ENCODE results near the gene SPC25.
"Not testable (repeated sequence)": the region's sequence is repeated elsewhere in the genome, so short reads cannot be mapped to it uniquely, and the experiment has no call there.

The SPC25 gene

DNA sequence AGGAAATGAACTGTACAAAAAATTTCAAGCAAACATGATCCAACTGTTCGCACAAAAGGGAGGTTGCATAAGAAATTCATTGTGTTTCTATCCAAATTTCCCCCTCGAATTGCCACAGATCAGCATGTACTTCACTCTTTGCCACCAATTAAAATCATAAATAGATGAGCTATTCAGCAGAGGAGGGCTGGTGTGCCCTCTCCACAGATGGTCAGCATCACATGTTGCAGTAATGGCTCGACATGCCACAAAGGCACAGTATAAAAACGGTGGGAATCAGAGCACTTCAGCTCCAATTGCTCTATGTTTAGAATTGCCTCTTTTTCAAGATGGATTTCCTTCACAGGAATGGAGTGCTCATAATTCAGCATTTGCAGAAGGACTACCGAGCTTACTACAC lies 10.8 kb upstream of the SPC25 start, which contains the start of gene G6PC2:
Gene G6PC2, plus strand, starts transcription at position 289 of the 400 bp plus-strand sequence. Its CDS starts 41 bp downstream, at position 330.
- DNase-seq: no peak

DNA sequence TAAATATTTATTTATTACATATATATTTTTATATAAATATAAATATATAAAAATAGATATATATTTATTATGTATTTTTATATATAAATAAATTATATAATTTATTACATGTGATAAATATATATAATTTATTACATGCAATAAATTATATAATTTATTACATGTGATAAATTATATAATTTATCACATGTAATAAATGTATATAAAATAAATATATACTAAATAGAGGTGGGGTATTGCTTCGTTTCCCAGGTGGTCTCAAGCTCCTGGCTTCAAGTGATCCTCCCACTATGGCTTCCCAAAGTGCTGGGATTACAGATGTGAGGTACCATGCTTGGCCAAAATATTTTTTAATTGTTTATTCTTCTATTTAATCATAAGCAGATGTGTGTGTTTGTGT lies 7.2 kb upstream of the SPC25 start:
- no peak for DNase-seq

- DNase-seq: no peak
Observed at GRCh38 chr2:168896783-168897182, 6.6 kb upstream of the SPC25 start.

DNA sequence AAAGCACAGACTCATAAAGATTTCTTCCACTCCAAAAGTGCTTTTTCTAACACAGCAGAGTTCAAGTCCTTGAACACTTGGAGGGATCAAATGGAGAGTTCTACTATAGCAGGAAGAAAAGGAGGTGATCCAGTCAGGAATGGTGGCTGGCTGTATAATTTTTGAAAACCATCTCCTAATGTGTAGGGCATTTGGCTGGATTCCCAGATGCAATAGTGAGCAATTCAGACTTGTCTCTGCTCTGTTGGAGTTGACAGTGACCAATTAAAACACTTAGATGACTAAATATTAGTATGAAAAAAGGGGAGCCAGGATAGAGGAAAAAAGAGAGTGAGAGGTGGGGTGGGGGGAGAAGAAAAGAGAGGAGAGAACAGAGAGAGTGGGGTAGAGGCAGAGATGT lies 5.5 kb upstream of the SPC25 start:
- no peak for DNase-seq

- no peak for DNase-seq
Observed at GRCh38 chr2:168894720-168895119, 4.5 kb upstream of the SPC25 start.

DNA sequence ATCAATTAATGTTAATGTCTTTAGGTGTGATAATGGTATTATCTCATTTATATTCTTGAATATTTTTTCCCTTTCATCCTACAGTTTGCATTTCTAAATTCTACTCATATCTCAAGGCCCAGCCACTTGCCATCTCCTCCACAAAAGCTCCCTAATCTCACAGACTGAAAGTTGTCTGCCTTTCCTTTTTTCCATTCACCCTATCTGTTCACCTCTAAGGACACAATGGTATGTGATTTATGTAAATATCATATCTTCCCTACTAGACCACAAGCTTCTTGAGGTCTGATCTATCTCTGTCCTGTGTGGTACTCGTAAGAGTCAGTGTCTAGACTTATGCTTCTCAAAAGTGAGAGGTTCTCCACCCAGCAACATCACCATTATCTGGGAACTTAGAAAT lies 3.9 kb upstream of the SPC25 start:
- DNase-seq: no peak

- no peak for DNase-seq
Observed at GRCh38 chr2:168892327-168892726, 2.1 kb upstream of the SPC25 start.

DNA sequence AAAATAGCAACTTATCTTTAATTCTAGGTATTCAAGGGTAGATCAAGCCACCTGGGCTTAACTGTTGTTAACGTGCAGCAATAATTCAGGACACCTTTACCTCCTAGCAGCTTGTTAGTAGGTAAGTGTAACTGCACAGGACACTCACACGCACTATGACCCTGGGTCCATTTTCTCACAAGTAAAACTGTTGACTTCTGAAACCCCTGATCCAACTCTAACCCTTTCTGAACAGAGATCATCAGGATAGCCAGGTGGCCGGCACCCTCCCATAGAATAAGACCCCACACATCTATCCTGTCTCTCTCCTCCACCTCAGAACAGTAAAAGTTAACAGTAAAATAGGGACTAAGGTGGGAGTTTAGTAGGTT lies 610 bp downstream of the SPC25 start:
- no peak for DNase-seq

DNA sequence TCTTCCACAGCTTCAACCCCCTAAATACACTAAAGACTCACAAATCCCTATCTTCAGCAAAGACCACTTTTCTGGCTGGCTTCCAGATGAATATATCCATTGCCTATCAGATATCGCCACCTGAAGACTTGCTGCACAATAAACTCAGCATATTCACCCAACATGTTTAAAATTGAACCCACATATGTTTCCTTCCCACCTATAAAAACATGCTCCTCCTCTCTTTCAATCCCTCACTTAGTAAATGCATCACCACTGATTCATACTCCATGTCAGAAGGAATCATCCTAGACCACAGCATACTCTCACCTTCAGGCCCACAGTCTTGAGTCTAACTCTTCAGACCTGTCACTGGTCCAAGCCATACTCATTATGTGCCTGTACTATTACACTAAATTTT lies 5.3 kb downstream of the SPC25 start:
- DNase-seq: no peak

DNA sequence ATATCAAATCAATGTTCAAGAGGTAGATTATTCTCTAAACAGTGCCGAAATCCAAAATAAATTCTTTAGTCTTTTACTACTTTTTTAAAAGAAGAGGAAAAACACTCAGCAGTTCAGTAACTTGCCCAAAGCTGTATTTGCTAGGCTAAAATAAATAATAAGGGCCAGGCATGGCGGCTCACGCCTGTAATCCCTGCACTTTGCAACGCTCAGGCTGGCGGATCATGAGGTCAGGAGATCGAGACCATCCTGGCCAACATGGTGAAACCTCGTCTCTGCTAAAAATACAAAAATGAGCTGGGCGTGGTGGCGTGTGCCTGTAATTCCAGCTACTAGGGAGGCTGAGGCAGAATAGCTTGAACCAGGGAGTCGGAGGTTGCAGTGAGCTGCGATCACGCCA lies 8.1 kb downstream of the SPC25 start:
- not testable (repeated sequence) for DNase-seq

GRCh38 chr2:168874368-168875054 lies 15.7 kb downstream of the SPC25 start:
- DNase-seq: no peak

DNA sequence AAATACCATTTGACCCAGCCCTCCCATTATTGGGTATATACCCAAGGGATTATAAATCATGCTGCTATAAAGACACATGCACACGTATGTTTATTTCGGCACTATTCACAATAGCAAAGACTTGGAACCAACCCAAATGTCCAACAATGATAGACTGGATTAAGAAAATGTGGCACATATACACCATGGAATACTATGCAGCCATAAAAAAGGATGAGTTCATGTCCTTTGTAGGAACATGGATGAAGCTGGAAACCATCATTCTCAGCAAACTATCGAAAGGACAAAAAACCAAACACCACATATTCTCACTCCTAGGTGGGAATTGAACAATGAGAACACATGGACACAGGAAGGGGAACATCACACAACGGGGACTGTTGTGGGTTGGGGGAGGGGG lies 19.4 kb downstream of the SPC25 start:
- not testable (repeated sequence) for DNase-seq

- DNase-seq: not testable (repeated sequence)
Observed at GRCh38 chr2:168870369-168870768, 19.9 kb downstream of the SPC25 start.

DNA sequence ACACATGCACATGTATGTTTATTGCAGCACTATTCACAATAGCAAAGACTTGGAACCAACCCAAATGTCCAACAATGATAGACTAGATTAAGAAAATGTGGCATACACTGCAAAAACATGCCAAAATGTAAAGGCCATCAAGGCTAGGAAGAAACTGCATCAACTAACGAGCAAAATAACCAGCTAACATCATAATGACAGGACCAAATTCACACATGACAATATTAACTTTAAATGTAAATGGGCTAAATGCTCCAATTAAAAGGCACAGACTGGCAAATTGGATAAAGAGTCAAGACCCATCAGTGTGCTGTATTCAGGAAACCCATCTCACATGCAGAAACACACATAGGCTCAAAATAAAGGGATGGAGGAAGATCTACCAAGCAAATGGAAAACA lies 23.1 kb downstream of the SPC25 start:
- DNase-seq: not testable (repeated sequence)

DNA sequence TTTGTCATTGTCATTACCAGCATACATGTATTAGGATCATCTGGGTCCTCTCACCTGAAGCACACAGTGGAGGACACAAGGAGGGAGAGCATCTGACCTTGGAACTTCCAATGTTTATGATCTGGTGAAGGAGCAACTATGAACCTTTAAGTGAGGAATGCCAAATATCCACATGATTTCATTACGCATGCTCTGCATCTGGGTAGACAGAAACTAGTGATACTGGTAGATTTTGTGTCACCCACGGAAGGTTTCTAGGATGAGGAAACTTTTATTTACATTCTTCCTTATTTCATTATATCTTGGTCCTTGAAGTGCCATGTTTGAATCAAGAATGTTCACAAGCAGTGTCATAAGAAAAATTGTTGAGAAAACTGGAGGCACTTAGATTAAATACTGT lies 32.1 kb downstream of the SPC25 start:
- DNase-seq: no peak

DNA sequence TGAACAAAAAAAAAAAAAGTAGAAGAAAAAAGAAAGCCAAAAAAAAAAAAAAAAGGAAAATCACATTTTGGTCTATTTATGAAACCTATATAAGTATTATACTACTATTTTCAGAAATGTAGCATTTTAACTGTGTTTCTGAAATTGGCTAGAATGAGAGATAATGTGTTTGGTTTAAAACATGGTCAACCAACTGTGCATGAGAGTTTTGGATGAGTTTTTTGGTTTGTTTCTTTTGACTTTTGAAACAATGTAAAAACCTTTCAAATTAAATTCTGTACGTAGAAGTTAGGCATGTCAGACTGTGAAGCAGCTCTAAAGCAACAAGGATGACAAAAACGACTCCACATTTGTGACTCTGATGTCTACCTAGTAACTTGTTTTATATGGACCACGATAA lies 34.6 kb downstream of the SPC25 start:
- DNase-seq: no peak

DNA sequence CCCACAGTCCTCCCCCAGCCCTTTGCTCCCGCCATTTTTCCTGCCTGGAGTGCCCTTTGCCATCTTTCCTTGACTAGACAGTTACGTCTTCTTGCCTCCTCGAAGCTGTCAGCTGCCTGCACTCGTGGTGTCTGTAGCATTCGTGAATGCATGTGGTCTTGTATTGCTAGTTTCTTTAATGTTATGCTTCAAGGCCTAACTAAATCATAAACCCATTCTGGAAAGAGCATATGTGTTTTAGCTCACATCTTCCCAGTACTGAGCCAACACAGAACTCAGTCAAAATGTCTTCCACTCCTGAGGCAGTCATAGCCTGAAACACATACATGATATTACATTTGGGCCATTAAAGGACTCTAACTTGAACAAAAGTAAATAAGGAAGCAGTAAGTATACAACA lies 35.6 kb downstream of the SPC25 start:
- no peak for DNase-seq

GRCh38 chr2:168853471-168853870 lies 36.8 kb downstream of the SPC25 start:
- DNase-seq: no peak

GRCh38 chr2:168852481-168852880 lies 37.7 kb downstream of the SPC25 start:
- no peak for DNase-seq

GRCh38 chr2:168851674-168852320 lies 38.4 kb downstream of the SPC25 start:
- DNase-seq: no peak

DNA sequence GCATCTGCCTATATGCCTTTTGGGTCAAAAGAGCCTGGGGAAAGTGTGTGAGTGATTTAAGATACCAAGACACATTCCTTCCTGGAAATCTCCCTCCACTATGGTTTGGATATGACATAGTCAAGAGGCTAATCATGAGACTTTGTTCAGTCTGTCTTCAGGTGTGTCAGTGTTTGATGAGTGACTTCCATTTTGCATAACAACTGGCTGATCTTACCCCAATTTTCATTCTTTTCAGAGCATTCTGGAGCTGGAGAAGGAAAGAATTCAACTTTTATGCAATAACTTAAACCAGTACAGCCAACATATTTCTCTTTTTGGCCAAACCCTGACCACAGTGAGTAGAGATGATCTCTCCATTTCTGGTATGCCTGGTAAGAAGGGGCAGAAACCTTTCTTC lies 39.4 kb downstream of the SPC25 start:
- no peak for DNase-seq

DNA sequence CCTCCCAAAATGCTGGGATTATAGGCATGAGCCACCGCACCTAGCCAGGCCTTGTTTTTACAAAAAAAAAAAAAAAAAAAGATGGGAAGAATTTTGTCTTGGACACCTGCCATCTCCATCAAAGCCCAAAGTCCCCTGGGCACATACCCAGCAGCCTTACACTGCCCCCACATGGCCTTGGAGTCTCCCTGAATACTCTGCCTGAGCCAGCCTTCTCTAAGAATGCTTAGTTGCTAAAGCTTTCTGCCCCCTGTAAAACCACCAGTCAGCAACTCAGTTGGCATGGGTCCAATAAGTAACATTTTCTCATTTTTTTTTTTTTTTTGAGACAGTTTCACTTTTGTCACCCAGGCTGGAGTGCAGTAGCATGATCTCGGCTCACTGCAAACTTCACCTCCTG lies 40.6 kb downstream of the SPC25 start:
- no peak for DNase-seq

- DNase-seq: no peak
Observed at GRCh38 chr2:168848225-168848624, 42.0 kb downstream of the SPC25 start.

- no peak for DNase-seq
Observed at GRCh38 chr2:168843253-168843652, 47.0 kb downstream of the SPC25 start.

DNA sequence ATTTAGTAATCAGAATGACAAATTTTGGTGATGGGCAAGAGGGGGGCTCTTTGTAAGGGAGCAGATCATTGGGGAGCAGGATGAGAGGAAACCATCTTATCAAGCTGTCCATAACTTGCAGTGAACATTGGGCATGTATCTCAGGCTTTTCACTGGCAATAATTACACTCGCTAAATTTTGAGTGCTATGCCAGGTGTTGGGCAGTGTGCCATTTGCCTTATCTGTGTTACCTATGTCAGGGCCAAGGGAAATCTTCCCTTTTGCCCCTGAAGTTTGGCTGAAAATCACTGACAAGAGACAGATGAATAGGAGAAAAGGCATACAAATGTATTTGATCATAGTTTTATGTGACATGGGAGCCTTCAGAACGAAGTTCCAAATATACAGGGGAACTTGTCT lies 48.8 kb downstream of the SPC25 start:
- DNase-seq: no peak
